HL-60 (cell line): ENCODE data around the gene CD7.

Experiments used
- DNase-seq, 2 experiments: peaks; one replicate each; pipeline ENCODE4 v3.0.0-alpha.2; 2010 to 2020; ENCODE audit warnings: low read depth in 1 of 2, low spot score in 1 of 2
- H3K27ac ChIP-seq: fragments of 250-450 bp; sonication (Bioruptor Pico); replicated peaks from 2 replicates; pipeline ENCODE4 v1.5.1; 2020; ENCODE audit warnings: mild to moderate bottlenecking, moderate library complexity
- H3K27me3 ChIP-seq: fragments of 250-450 bp; sonication (Bioruptor Pico); 2 replicates; pipeline ENCODE4 v1.5.1; 2021; ENCODE audit warnings: mild to moderate bottlenecking, moderate library complexity; ENCODE audit not compliant: insufficient read depth, poor library complexity, severe bottlenecking
- H3K4me3 ChIP-seq: replicated peaks from 2 replicates; pipeline ENCODE4 v1.5.1; 2011; ENCODE audit warnings: mild to moderate bottlenecking, control low read depth, low read length; ENCODE audit not compliant: insufficient read depth
- GABPA ChIP-seq: IDR thresholded peaks from 2 replicates; pipeline ENCODE4 v1.6.1; 2012; ENCODE audit warnings: low read depth
- POLR2AphosphoS5 ChIP-seq: IDR thresholded peaks from 2 replicates; pipeline ENCODE4 v1.6.1; 2012; ENCODE audit warnings: low read depth
- REST ChIP-seq: IDR thresholded peaks from 2 replicates; pipeline ENCODE4 v1.6.1; 2012; ENCODE audit warnings: low read depth; ENCODE audit not compliant: insufficient replicate concordance
- SPI1 ChIP-seq: IDR thresholded peaks from 2 replicates; pipeline ENCODE4 v1.6.1; 2012; ENCODE audit warnings: low read depth, mild to moderate bottlenecking, borderline replicate concordance
- TF ChIP-seq, protein P1 (sequence below): IDR thresholded peaks from one replicate; pipeline ENCODE4 v1.5.1; 2011; ENCODE audit warnings: low read length, control low read depth, inconsistent platforms; ENCODE audit not compliant: insufficient read depth

The CD7 gene

DNA sequence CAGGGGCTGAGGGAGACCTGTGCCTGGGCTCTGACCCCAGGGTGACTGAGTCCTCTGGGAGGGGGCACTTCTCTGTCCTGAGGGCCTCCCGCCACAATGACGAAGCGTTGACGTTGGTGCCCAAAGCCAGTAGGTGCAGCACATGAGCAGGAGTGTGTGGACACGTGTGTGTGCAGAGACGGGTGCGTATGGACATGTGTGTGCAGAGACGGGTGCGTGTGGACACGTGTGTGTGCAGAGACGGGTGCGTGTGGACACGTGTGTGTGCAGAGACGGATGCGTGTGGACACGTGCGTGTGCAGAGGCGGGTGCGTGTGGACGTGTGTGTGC lies 726 bp upstream of the CD7 start:
- no peak overlapping the region for H3K27ac ChIP-seq
- peaks cover 15% of the 10 kb centered on the region for H3K27me3 ChIP-seq
- DNase-seq = no peak
- TF ChIP-seq POLR2AphosphoS5 (no peak), SPI1 (no peak), REST (no peak), GABPA (no peak)
- TF ChIP-seq, protein P1, sequence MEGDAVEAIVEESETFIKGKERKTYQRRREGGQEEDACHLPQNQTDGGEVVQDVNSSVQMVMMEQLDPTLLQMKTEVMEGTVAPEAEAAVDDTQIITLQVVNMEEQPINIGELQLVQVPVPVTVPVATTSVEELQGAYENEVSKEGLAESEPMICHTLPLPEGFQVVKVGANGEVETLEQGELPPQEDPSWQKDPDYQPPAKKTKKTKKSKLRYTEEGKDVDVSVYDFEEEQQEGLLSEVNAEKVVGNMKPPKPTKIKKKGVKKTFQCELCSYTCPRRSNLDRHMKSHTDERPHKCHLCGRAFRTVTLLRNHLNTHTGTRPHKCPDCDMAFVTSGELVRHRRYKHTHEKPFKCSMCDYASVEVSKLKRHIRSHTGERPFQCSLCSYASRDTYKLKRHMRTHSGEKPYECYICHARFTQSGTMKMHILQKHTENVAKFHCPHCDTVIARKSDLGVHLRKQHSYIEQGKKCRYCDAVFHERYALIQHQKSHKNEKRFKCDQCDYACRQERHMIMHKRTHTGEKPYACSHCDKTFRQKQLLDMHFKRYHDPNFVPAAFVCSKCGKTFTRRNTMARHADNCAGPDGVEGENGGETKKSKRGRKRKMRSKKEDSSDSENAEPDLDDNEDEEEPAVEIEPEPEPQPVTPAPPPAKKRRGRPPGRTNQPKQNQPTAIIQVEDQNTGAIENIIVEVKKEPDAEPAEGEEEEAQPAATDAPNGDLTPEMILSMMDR = no peak
- no peak overlapping the region for H3K4me3 ChIP-seq

- DNase-seq = no peak
- no peak overlapping the region for H3K27ac ChIP-seq
- no peak overlapping the region for H3K4me3 ChIP-seq
- TF ChIP-seq GABPA (no peak), REST (no peak)
- peaks cover 11% of the 10 kb centered on the region for H3K27me3 ChIP-seq
Measured at GRCh38 chr17:82316651-82317393, 586 bp downstream of the CD7 start.

DNA sequence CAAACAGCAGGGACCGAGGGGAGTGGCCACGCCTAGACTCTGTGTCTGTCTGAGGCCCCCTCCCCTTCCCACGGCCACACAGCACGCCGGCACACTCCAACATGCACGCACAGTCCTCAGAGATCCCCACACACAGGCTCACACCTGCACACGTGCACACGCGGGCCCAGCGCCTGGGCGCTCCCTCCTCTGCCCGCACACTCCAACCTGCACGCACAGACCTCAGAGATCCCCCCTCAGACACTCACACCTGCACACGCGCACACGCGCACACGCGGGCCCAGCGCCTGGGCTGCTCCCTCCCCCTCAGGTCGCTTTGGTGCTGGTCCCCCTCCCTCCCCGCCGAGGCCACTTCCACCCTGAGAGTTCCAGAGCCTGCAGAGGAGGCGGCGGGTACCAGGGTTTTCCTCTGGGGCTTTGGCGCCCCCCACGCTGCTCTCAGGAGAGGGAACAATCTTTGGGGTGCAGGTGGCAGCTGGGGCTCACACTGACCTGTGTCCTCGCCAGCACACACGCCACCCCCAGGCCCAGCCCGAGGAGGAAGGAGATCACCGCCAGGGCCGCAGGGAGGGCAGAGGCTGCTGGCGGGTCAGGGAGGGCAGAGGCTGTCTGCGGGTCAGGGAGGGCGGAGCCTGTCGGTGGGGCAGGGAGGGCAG lies 1.6 kb downstream of the CD7 start:
- DNase-seq = peak in 1 of 2 experiments; percentile 23
- H3K27me3 ChIP-seq = peaks cover 7% of the 10 kb centered on the region

GRCh38 chr17:82314727-82315605 lies 2.4 kb downstream of the CD7 start:
- Histone ChIP-seq H3K4me3 (no peak overlapping the region), H3K27me3 (peaks cover 7% of the 10 kb centered on the region), H3K27ac (peak overlapping the region; percentile 45; the same call in 1 of the 2 replicates)
- peak in 1 of 2 experiments; percentile 72 for DNase-seq
- TF ChIP-seq SPI1 (peak; percentile 86), REST (no peak), GABPA (no peak), POLR2AphosphoS5 (0 out of 2 replicates have a peak, but pooled peaks have one; percentile 20)
- TF ChIP-seq, protein P1 = no peak

More for the DNA sequence above, 1.6 kb downstream of the CD7 start:
- TF ChIP-seq POLR2AphosphoS5 = no peak
- no peak overlapping the region for H3K27ac ChIP-seq
- H3K4me3 ChIP-seq = no peak overlapping the region
